Uterus (tissue), 2 donors: ENCODE results near the gene VPS4B.

ENCODE experiments used
- POLR2A ChIP-seq, 2 donors: fragments of 450-650 bp; IDR thresholded peaks; one replicate each; pipeline ENCODE4 v1.6.1; 2016; ENCODE audit warnings: antibody characterized with exemption in 2 of 2, mild to moderate bottlenecking in 1 of 2, moderate library complexity in 1 of 2
- TF ChIP-seq, protein P1 (sequence below), 4 experiments: fragments of 200-600 bp in 2 of 4; fragments of 450-650 bp in 2 of 4; sonication (generic) in 2 of 4; IDR thresholded peaks; one replicate each; pipeline ENCODE4 v1.5.1; 2016 to 2019; ENCODE audit warnings: antibody characterized with exemption in 4 of 4, mild to moderate bottlenecking in 2 of 4, moderate library complexity in 1 of 4

DNA sequence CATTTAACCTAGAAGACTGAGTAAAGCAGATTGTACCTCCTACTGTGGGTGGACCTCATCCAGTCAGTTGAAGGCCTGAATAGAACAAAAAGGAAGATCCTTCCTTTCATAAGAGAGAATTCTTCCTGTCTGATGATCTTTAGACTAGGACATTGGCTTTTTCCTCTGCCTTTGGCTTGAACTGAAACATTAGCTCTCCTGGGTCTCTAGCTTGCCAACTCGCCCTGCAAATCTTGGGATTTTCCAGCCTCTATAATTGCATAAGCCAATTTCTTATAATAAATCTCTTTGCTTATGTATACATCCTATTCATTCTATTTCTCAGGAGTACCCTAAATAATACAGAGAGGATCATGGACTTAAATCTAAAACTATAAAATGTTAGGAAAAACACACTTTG, 49.1 kb downstream of the VPS4B start:
- TF ChIP-seq, protein P1, sequence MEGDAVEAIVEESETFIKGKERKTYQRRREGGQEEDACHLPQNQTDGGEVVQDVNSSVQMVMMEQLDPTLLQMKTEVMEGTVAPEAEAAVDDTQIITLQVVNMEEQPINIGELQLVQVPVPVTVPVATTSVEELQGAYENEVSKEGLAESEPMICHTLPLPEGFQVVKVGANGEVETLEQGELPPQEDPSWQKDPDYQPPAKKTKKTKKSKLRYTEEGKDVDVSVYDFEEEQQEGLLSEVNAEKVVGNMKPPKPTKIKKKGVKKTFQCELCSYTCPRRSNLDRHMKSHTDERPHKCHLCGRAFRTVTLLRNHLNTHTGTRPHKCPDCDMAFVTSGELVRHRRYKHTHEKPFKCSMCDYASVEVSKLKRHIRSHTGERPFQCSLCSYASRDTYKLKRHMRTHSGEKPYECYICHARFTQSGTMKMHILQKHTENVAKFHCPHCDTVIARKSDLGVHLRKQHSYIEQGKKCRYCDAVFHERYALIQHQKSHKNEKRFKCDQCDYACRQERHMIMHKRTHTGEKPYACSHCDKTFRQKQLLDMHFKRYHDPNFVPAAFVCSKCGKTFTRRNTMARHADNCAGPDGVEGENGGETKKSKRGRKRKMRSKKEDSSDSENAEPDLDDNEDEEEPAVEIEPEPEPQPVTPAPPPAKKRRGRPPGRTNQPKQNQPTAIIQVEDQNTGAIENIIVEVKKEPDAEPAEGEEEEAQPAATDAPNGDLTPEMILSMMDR (IDR thresholded peaks at IDR 0.05) = no peak
- TF ChIP-seq POLR2A (IDR thresholded peaks at IDR 0.05) = no peak
